Tibial nerve (tissue), 4 donors: ENCODE measurements around the gene TIAL1. TPM values are rescaled to one million over a fixed set of nuclear protein-coding genes. Genes with fewer than 3 reads are reported as not detected.

Experiments used
- DNase-seq, 2 donors: peaks; one replicate each; pipeline ENCODE4 v3.0.0-alpha.2; 2019; ENCODE audit warnings: low spot score in 2 of 2
- H3K27ac ChIP-seq, 4 donors: fragments of 200-600 bp; sonication (generic) in 3 of 4; one replicate each; pipeline ENCODE4 v1.5.1; 2017 to 2019; ENCODE audit warnings: mild to moderate bottlenecking in 1 of 4
- H3K27me3 ChIP-seq, 2 donors: fragments of 200-600 bp; sonication (generic) in 1 of 2; one replicate each; pipeline versions ENCODE4 v1.5.1 to v1.6.0; 2017 to 2019
- H3K36me3 ChIP-seq, 3 donors: fragments of 200-600 bp; sonication (generic); one replicate each; pipeline ENCODE4 v1.5.1; 2018 to 2019
- H3K4me1 ChIP-seq, 4 donors: fragments of 200-600 bp; sonication (generic) in 3 of 4; one replicate each; pipeline ENCODE4 v1.5.1; 2017 to 2019
- H3K4me3 ChIP-seq, 4 donors: fragments of 200-600 bp; sonication (generic) in 3 of 4; one replicate each; pipeline ENCODE4 v1.5.1; 2017 to 2019; ENCODE audit warnings: mild to moderate bottlenecking in 1 of 4, moderate library complexity in 1 of 4
- H3K9me3 ChIP-seq, 4 donors: fragments of 200-600 bp; sonication (generic) in 3 of 4; one replicate each; pipeline ENCODE4 v1.5.1; 2017 to 2019
- CTCF ChIP-seq, 5 experiments: fragments of 200-600 bp in 3 of 5; fragments of 450-650 bp in 2 of 5; sonication (generic) in 3 of 5; IDR thresholded peaks; one replicate each; pipeline ENCODE4 v1.5.1; 2016 to 2019; ENCODE audit warnings: antibody characterized with exemption in 5 of 5, mild to moderate bottlenecking in 3 of 5, moderate library complexity in 2 of 5
- EP300 ChIP-seq, 2 donors: sonication (generic); formaldehyde crosslinking; IDR thresholded peaks; one replicate each; pipeline ENCODE4 v1.6.1; 2017; ENCODE audit warnings: antibody characterized with exemption in 2 of 2, mild to moderate bottlenecking in 1 of 2
- POLR2A ChIP-seq, 2 donors: fragments of 450-650 bp; IDR thresholded peaks; one replicate each; pipeline ENCODE4 v1.6.1; 2017; ENCODE audit warnings: antibody characterized with exemption in 2 of 2, mild to moderate bottlenecking in 2 of 2, moderate library complexity in 2 of 2
- WGBS, 2 donors: methylation state at CpG; one replicate each; pipeline ENCODE4 v1.1.5; 2018; 5-methylcytosine and 5-hydroxymethylcytosine counted together
- total RNA-seq, 4 donors: library from RNA; depleted of rRNA; stranded (reverse); fragments of >200 nt; gene quantifications; one replicate each; pipeline ENCODE4 v1.1.0, GENCODE V29; 2016

The TIAL1 gene
- total RNA-seq, 4 donors from 2014 or later: 53.0 to 103 (median 87.2) TPM

- TF ChIP-seq POLR2A (IDR thresholded peaks at IDR 0.05) (no peak), CTCF (IDR thresholded peaks at IDR 0.05) (no peak), EP300 (IDR thresholded peaks at IDR 0.05) (no peak)
- no peak for DNase-seq
- Histone ChIP-seq H3K4me3 (no peak overlapping the region), H3K36me3 (peaks cover 0 to 34% (median 0%) of the 10 kb centered on the region in 3 donors), H3K27ac (no peak overlapping the region), H3K9me3 (no peaks in the 10 kb centered on the region), H3K27me3 (no peaks in the 10 kb centered on the region), H3K4me1 (no peaks in the 10 kb centered on the region)
- WGBS, 2 donors: 75 to 76% methylated on average over 19 of the region's 19 CpGs
Observed at GRCh38 chr10:119523895-119524719, 72.7 kb downstream of the TIAL1 start.

Other genes with a start within 250 kb of the TIAL1 start
- 10 to 100 TPM; 18.6 to 32.6 (median 28.4) TPM for gene RGS10, start 54.2 kb downstream of the TIAL1 start, total RNA-seq
- 10 to 100 TPM; 23.8 to 38.4 (median 32.0) TPM for gene BAG3, start 54.4 kb upstream of the TIAL1 start, total RNA-seq
- 10 to 100 TPM; 22.7 to 39.8 (median 36.4) TPM for gene INPP5F, start 129.1 kb upstream of the TIAL1 start, total RNA-seq